Measurements from ENCODE around the gene NHERF1.

The NHERF1 gene

DNA sequence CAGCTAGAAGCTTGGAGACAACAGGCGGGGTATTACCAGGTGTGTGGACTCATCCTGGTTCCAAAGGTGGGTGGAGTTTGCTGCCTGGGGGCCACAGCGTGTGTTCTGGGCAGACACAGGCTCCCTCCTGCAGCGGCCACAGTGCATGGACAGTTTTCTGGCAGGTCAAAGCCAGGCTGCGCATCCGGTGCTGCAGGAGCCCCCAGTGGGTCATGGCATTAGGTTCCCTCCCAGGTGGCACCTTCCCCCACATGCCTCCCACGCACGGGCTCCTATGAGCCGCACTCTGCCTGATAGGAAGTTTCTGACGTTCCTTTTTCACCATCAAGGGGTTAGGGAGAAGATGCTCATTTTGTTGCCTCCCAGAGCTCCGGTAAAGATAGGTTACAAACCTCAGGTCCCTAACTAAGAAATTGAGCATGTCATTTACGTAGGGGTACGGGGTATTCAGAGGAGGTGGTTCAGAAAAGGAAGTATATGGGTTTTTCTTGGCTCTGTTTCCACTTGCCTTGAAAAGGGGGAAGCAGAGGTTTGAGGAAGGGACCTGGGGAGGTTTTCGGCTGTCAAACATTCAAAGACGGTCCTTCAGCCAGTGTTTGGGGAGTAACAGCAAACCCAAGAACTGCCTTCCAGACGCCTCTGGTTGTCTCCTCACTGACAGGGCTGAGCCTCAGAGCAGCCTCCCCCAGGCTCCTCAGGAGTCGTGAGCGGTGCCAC lies 60.4 kb downstream of the NHERF1 start:
- DNase-seq (ENCODE audit: low read depth) = no peak

DNA sequence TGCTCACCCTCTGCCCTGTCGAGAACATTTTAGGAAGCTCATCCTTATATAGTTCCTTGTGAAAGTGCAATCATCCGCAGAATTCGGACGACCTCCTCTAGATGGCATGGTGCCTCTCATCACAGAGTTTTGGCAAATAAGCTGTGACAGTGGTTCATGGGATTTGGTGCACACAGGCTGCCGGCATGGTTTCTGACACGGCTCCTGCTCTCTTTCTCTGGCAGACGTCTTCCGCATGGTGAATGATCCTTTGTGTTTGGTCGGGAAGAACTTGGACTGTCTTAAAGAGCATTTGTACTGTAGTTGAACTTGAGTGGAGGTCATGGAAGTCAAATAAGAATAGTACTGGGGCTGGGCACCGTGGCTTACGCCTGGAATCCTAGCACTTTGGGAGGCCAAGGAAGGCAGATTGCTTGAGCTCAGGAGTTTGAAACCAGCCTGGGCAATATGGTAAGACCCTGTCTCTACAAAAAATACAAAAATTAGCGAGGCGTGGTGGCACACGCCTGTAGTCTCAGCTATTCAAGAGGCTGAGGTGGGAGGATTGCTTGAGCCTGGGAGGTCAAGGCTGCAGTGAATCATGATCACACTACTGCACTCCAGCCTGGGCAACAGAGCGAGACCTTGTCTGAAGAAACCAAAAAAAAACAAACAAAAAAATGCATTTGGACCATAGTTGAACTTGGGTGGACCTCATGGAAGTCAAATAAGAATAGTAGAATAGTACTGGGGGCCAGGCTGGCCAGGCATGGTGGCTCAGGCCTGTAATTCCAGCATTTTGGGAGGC lies 62.5 kb downstream of the NHERF1 start:
- no peak for DNase-seq (ENCODE audit: low read depth)

DNA sequence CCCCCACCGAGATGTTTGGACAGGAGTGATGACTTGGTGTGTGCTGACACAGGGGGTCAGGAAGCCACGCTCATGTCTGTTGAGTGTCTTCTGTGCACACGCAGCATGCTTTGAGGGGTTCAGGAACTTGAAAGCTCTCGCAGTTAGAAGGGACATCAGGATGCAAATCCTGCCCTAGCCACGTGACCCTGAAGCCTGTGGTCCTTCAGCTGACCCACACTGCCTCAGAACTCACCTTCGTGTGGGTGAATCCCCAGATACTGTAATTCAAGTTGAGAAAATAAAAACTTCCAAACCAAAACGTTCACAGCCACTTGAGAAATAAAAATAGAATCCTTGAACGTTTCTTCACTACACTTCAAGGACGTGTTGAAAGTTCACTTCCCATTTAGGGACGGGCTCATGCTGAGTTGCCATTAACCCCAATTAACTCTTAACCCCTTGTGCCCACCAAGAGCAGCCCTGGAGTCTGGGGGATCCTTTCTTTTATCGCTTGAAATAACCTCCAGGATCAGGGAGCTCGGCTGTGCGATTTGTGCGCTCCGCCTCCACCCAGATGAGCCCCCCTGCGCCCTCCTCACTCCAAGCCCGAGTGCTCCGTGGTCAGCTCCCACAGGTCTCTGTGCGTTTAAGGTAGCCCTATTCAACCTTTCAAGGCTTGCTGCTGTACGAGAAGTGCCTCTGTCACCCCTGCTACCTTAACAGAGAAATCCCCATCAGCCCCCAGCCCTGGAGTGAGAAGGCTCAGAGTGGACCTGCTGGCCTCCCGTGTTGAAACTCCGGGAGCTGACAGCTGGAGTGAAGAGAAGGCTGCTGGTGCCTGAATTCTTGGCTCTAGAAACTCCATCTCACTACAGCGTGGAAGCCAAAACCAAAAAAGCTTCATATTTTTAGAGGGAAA lies 63.9 kb downstream of the NHERF1 start:
- no peak for DNase-seq (ENCODE audit: low read depth)

- no peak for DNase-seq (ENCODE audit: low read depth)
Observed at GRCh38 chr17:74814453-74814852, 66.0 kb downstream of the NHERF1 start.

- DNase-seq (ENCODE audit: low read depth) = no peak
Observed at GRCh38 chr17:74815067-74815466, 66.6 kb downstream of the NHERF1 start.

DNA sequence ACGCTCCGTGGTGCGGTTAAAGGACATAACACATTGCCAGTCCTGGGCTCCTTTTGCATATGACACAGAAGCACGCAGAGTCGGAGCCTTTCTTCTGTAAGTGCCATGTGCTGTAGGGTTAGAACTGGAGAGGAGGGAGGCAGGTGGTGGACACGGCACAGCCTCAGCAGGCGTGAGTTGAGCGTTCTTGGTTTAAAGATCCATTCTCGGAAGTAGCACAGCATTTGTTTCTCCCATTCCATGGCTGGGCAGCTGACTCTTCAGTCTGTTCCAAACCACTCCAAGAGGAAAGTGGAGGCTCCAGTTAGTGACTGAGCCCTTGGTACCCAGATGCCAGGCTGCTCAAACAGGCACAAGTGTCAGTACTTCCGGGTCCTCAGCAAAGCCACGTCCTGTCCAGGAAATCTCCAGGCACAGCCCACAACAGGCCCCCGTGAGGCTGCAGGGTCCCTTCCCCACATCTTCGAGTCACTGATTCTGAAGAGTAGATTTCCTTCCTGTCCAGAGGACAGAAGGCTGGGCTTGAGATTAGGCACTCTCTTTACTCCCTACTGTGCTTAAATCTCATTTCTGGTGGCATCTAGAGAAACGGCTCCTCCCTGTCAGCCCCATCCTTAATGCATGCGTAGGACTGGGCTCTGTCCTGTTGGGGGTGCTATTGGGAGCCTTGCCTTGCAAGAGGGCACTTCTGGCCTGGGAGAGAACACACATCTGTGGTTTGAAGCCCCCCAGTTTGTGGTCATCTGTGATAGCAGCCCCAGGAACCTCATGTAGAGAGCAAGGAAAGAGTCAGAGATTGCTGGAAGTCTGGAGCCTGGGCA lies 67.3 kb downstream of the NHERF1 start:
- DNase-seq (ENCODE audit: low read depth) = no peak

- DNase-seq (ENCODE audit: low read depth) = no peak
Observed at GRCh38 chr17:74816905-74817620, 68.6 kb downstream of the NHERF1 start.

DNA sequence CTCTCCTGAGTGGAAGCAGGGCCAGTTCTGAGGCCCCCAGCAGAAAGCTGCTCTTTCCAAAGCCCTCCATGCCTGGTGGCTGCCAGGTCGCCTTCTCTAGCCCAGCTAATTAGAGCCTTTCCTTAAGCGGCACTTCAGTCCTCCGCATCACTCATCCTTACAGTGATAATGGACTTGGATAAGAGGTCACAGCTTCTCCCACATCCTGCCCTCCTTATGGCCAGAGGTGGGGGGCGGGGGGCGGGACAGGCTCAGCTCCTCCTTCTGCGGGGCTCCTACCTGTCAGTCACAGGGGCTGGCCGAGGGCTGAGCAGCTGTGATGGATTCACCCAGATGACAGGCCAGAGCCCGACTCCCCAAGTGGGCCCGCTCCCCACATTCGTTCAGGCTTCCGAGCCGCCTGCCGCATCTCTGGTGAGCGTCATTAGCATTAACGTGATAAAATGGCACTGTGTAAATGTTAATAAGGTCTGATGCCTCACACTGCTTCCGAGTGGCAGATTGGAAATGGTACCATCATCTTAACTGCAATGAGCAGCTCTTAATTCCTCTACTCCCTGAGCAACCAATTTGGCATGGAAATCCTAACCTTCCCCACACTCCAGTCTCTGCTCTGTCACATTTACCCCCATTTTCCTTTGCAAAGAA lies 70.0 kb downstream of the NHERF1 start:
- DNase-seq (ENCODE audit: low read depth) = no peak
